ENCODE results near the gene KRTAP3-3. TPM values are rescaled to one million over a fixed set of nuclear protein-coding genes. Genes with fewer than 3 reads are reported as not detected.

The KRTAP3-3 gene
- total RNA-seq, 2 donors from 2014 or later = not detected

DNA sequence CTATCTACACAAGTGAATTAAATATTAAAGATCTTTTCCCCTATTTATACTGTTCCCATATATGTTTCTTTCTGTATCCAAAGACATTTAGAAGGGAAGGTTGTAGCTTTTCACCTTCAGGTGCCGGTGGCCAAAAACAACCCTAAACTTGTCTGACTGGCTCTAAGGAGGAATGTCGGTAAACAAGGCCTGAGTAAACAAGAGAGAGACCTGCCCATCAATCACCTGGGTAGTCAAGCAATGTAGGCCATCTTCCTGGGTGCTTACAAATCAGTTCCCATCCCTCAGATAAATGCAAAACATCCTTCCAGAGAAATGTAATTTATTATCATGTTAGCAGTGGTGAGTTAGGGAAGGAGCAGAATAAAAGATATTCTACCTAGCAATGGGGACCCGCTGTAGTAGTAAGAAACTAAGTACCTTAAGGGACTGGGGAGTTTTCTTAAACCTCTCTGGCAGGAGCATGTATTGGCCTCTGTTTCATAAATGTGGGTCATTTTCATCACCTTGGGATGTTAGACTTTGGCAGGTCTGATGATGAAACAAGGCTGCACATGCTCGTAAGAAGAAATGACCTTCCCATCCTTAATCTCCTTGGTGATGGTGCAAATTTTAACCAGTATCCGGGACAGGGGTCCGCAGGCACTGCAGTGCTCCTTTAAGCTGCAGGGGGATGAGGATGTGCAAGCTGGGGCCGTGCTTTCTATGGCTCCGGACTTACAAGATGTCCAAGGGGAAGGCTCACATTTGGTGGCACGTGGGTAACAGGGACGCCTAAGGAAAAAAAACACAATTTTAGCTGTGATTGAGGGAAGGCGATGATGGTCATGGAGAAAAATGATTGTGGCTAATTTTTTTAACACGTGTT is 35.6 kb downstream of the KRTAP3-3 start:
- WGBS = 64% methylated on average over 12 of the region's 12 CpGs
- peak; percentile 77 for DNase-seq (ENCODE audit: low spot score)
- intact Hi-C loops (cut with DNase I) = no loop called here
- Histone ChIP-seq H3K9me3 (no peaks in the 10 kb centered on the region), H3K4me1 (replicated peaks) (no peaks in the 10 kb centered on the region), H3K27ac (peak overlapping the region; percentile 30 to 42), H3K27me3 (replicated peaks; ENCODE audit: insufficient read depth) (no peaks in the 10 kb centered on the region), H3K4me3 (no peak overlapping the region), H3K36me3 (no peaks in the 10 kb centered on the region)
- TF ChIP-seq POLR2AphosphoS5 (IDR thresholded peaks at IDR 0.05) (peak; percentile 90), POLR2A (IDR thresholded peaks at IDR 0.05) (no peak), CTCF (IDR thresholded peaks at IDR 0.05) (no peak)

DNA sequence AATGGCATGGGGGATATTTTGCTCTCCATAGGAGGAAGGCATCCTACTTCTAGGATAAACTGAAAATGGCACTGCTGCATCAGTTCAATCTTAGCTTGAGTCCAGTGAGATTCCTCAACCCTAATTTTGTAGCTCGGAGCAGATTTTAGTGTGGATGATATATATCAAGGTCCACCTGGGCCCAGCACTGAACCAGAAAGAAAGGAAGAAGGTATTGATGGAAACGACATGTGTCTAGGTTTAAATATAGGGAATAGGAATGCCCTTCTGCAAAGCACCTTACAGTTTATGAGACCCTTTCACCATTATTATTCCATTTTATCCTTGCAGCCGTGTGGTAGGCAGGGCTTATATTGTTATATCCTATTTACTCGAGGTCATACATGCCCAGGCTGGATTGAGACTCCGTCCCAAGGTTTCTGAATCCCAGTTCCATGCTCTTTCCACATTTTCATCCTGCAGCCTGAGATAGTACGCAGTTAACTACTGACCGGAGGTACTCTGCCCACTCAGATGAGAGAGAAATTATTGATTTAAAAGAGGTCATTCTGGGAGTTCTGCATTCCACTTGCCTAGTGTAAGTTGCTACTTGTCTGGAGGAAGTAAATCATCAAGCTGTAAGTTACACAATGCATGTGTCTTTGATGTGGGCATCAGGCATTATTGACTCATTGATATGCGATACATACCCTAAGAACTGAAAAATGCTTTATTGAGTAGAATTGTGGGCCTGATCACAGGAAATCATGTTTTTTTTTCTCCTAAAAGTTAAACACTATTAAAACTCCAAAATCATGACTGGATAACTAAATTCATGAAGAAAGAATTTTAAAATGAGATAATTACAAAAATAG is 37.3 kb downstream of the KRTAP3-3 start:
- DNase-seq (ENCODE audit: low spot score) = no peak
- Histone ChIP-seq H3K27me3 (replicated peaks; ENCODE audit: insufficient read depth) (no peaks in the 10 kb centered on the region), H3K4me1 (replicated peaks) (no peaks in the 10 kb centered on the region), H3K36me3 (no peaks in the 10 kb centered on the region), H3K4me3 (no peak overlapping the region), H3K9me3 (no peaks in the 10 kb centered on the region), H3K27ac (peak overlapping the region in 1 of 2 donors; percentile 42)
- intact Hi-C loops (cut with DNase I) = no loop called here
- WGBS = 41% methylated on average over 8 of the region's 8 CpGs
- no peak for TF ChIP-seq CTCF (IDR thresholded peaks at IDR 0.05)
- TF ChIP-seq POLR2AphosphoS5 (IDR thresholded peaks at IDR 0.05) = peak; percentile 57

DNA sequence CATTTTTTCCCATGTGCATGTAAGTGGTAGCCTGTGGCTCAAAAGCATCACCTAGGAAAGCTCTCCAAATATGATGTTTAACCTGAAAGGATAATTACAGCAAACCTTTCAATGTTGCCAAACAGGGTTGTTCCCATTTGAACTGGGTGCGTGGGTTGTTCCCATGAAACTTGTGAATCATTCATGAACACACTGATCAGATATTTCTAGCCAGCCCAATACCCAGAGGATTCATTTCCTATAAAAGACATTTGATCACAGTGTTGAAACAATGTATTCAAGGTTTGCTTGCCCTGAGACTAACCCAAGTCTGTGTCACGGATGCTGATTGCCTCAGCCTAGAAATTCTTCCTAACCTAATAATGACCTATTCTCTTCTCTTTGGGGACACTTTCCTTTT is 40.1 kb downstream of the KRTAP3-3 start:
- no peaks in the 10 kb centered on the region for H3K36me3 ChIP-seq
- intact Hi-C loops (cut with DNase I) = no loop called here
- TF ChIP-seq CTCF (IDR thresholded peaks at IDR 0.05) (no peak), POLR2A (IDR thresholded peaks at IDR 0.05) (no peak), POLR2AphosphoS5 (IDR thresholded peaks at IDR 0.05) (no peak)
- no peaks in the 10 kb centered on the region for H3K4me1 ChIP-seq (replicated peaks)
- no peak overlapping the region for H3K4me3 ChIP-seq
- H3K27me3 ChIP-seq (replicated peaks; ENCODE audit: insufficient read depth) = no peaks in the 10 kb centered on the region
- no peaks in the 10 kb centered on the region for H3K9me3 ChIP-seq
- H3K27ac ChIP-seq = no peak overlapping the region
- peak; percentile 10 for DNase-seq (ENCODE audit: low spot score)
- 43% methylated on average over 2 of the region's 2 CpGs for WGBS

GRCh38 chr17:40952661-40953060 is 41.3 kb downstream of the KRTAP3-3 start:
- TF ChIP-seq POLR2A (IDR thresholded peaks at IDR 0.05) = no peak
- no peak for TF ChIP-seq POLR2AphosphoS5 (IDR thresholded peaks at IDR 0.05)
- no peak for TF ChIP-seq CTCF (IDR thresholded peaks at IDR 0.05)
- H3K36me3 ChIP-seq = no peaks in the 10 kb centered on the region
- H3K9me3 ChIP-seq = no peaks in the 10 kb centered on the region
- H3K27ac ChIP-seq = no peak overlapping the region
- no peaks in the 10 kb centered on the region for H3K4me1 ChIP-seq (replicated peaks)
- intact Hi-C loops (cut with DNase I) = no loop called here
- no peak overlapping the region for H3K4me3 ChIP-seq
- 34% methylated on average over 1 of the region's 1 CpG for WGBS
- DNase-seq (ENCODE audit: low spot score) = no peak
- H3K27me3 ChIP-seq (replicated peaks; ENCODE audit: insufficient read depth) = no peaks in the 10 kb centered on the region

Measured in prostate gland (tissue), 2 donors.